ENCODE measurements around the gene RNF135. TPM values are rescaled to one million over a fixed set of nuclear protein-coding genes. Genes with fewer than 3 reads are reported as not detected.

Gene RNF135
- total and polyA plus RNA-seq, 2 of the 4 experiments (the other 2 are of a cell fraction) = 5.9 to 9.0 TPM

DNA sequence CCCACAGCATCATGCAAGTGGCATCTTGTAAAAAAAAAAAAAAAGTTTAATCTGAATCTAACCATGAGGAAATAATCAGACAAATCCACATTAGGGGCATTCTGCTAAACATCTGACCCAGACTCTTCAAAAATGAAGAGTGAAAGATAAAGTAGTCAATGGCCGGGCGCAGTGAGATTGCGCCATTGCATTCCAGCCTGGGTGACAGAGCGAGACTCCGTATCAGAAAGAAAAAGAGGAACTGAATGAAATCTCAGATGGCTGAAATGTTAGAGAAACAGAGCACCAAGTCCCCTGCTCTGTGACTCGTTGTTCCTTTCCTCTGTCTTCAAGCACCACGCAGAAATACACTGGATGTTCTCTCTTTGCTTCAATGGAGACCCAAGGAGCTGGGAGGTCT is 12.7 kb upstream of the RNF135 start:
- H2BK20ac ChIP-seq (ENCODE audit: low read depth, low read length) = no peak overlapping the region
- intact Hi-C loops (cut with micrococcal nuclease) = no loop called here
- H4K8ac ChIP-seq (ENCODE audit: low read depth in 2 of 2, low read length in 2 of 2) = no peak overlapping the region; a peak in 1 of 4 replicates
- no peaks in the 10 kb centered on the region for H3K9me1 ChIP-seq (ENCODE audit: insufficient read depth, low read length)
- no peaks in the 10 kb centered on the region for H3K9me3 ChIP-seq (ENCODE audit: control insufficient read depth, insufficient read depth, low read length)
- ATAC-seq (ENCODE audit: low read depth) (no peak; the same call in 1 of the 2 replicates), DNase-seq (no peak)
- no peak for TF ChIP-seq BHLHE40 (IDR thresholded peaks at IDR 0.05; ENCODE audit: low read depth, low read length)
- TF ChIP-seq, protein P1, sequence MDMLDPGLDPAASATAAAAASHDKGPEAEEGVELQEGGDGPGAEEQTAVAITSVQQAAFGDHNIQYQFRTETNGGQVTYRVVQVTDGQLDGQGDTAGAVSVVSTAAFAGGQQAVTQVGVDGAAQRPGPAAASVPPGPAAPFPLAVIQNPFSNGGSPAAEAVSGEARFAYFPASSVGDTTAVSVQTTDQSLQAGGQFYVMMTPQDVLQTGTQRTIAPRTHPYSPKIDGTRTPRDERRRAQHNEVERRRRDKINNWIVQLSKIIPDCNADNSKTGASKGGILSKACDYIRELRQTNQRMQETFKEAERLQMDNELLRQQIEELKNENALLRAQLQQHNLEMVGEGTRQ (IDR thresholded peaks at IDR 0.05; ENCODE audit: low read depth, low read length) = no peak
- no peak for TF ChIP-seq POLR2A (IDR thresholded peaks at IDR 0.05; ENCODE audit: low read depth, low read length)
- peak; percentile 85 for TF ChIP-seq CEBPB (IDR thresholded peaks at IDR 0.05; ENCODE audit: low read depth, low read length)
- no TSS peak for BruUV-seq (replicated peaks)
- in situ Hi-C loops (cut with MboI; ENCODE audit: low sequenced_read_pairs) = no loop called here
- H4K5ac ChIP-seq (ENCODE audit: low read depth, low read length) = no peak overlapping the region
- no peak overlapping the region for H2BK5ac ChIP-seq (ENCODE audit: low read depth, low read length, poor library complexity, severe bottlenecking)
- H3K4me2 ChIP-seq (ENCODE audit: low read depth, low read length) = no peak overlapping the region
- dilution Hi-C loops (cut with HindIII; ENCODE audit: low sequenced_read_pairs, unreplicated experiment) = no loop called here
- no peak overlapping the region for H2AK5ac ChIP-seq (ENCODE audit: low read depth, low read length)
- no peak overlapping the region for H3K18ac ChIP-seq (ENCODE audit: low read depth, low read length)
- no peaks in the 10 kb centered on the region for H4K20me1 ChIP-seq (ENCODE audit: insufficient read depth, low read length)
- H3K4me3 ChIP-seq (ENCODE audit: insufficient read depth, low read depth, low read length) = no peak overlapping the region
- CTCF ChIA-PET = no interaction called here
- no peak overlapping the region for H4K91ac ChIP-seq (ENCODE audit: insufficient read depth, low read depth, low read length)
- H3K27me3 ChIP-seq (ENCODE audit: control insufficient read depth, insufficient read depth, low read length) = no peaks in the 10 kb centered on the region
- no peak overlapping the region for H2AFZ ChIP-seq (replicated peaks; ENCODE audit: low read length, poor library complexity)
- H3K4me1 ChIP-seq (ENCODE audit: control insufficient read depth, insufficient read depth, low read length) = peaks cover 6% of the 10 kb centered on the region; the same call in 1 of the 2 replicates
- H2AK9ac ChIP-seq (replicated peaks; ENCODE audit: low read depth, low read length, poor library complexity) = no peak overlapping the region
- WGBS, 2 experiments (ENCODE audit: extremely low coverage in 2 of 2, insufficient read length in 1 of 2) = no CpG with 5 or more reads among the region's 7 CpGs
- H3K23ac ChIP-seq (ENCODE audit: low read depth, low read length) = no peak overlapping the region
- POLR2A ChIA-PET (ENCODE audit: unreplicated experiment) = no interaction called here
- no peak overlapping the region for H3K9ac ChIP-seq (ENCODE audit: low read depth, low read length)
- H2BK120ac ChIP-seq (ENCODE audit: low read depth, low read length) = no peak overlapping the region
- no peak overlapping the region for H2BK15ac ChIP-seq (ENCODE audit: low read depth, low read length)
- no peak overlapping the region for H3K27ac ChIP-seq (ENCODE audit: insufficient read depth, low read length)
- no peak overlapping the region for H3K56ac ChIP-seq (ENCODE audit: extremely low read depth, insufficient read depth, low read length)
- no peak overlapping the region for H3K4ac ChIP-seq (ENCODE audit: low read depth, low read length)
- no peaks in the 10 kb centered on the region for H3K36me3 ChIP-seq (ENCODE audit: control insufficient read depth, insufficient read depth, low read length)
- no peak overlapping the region for H3K14ac ChIP-seq (replicated peaks; ENCODE audit: low read depth, low read length)
- no peaks in the 10 kb centered on the region for H3K79me1 ChIP-seq (ENCODE audit: low read depth in 1 of 2, low read length in 2 of 2)

All from IMR-90 (cell line).